HEK293 (cell line): ENCODE results near the gene SH3GL1.

Source experiments
- ATF2 ChIP-seq: fragments of 450-650 bp; formaldehyde crosslinking; IDR thresholded peaks from 2 replicates; pipeline ENCODE4 v1.5.1; 2016; ENCODE audit warnings: missing biosample characterization, missing genetic modification characterization, low read depth
- GLI4 ChIP-seq: fragments of 450-650 bp; formaldehyde crosslinking; IDR thresholded peaks from 2 replicates; pipeline ENCODE4 v1.5.1; 2016; ENCODE audit warnings: missing biosample characterization, missing genetic modification characterization
- KLF16 ChIP-seq: fragments of 450-650 bp; formaldehyde crosslinking; IDR thresholded peaks from 2 replicates; pipeline ENCODE4 v1.5.1; 2017; ENCODE audit warnings: missing biosample characterization, missing genetic modification characterization
- KLF17 ChIP-seq: fragments of 450-650 bp; formaldehyde crosslinking; IDR thresholded peaks from 2 replicates; pipeline ENCODE4 v1.5.1; 2016; ENCODE audit warnings: missing biosample characterization, missing genetic modification characterization
- MZF1 ChIP-seq: fragments of 450-650 bp; formaldehyde crosslinking; IDR thresholded peaks from 2 replicates; pipeline ENCODE4 v1.5.1; 2017; ENCODE audit warnings: missing biosample characterization, missing genetic modification characterization, borderline replicate concordance
- PATZ1 ChIP-seq: fragments of 450-650 bp; formaldehyde crosslinking; IDR thresholded peaks from 2 replicates; pipeline ENCODE4 v1.5.1; 2016; ENCODE audit warnings: missing biosample characterization, missing genetic modification characterization
- PRDM4 ChIP-seq: fragments of 450-650 bp; formaldehyde crosslinking; IDR thresholded peaks from 2 replicates; pipeline ENCODE4 v1.5.1; 2017; ENCODE audit warnings: missing biosample characterization, missing genetic modification characterization
- SP3 ChIP-seq: fragments of 450-650 bp; formaldehyde crosslinking; IDR thresholded peaks from 2 replicates; pipeline ENCODE4 v1.5.1; 2016; ENCODE audit warnings: missing biosample characterization, missing genetic modification characterization
- ZBTB1 ChIP-seq: fragments of 450-650 bp; formaldehyde crosslinking; IDR thresholded peaks from 2 replicates; pipeline ENCODE4 v1.5.1; 2016; ENCODE audit warnings: missing biosample characterization, missing genetic modification characterization
- ZBTB48 ChIP-seq: fragments of 450-650 bp; formaldehyde crosslinking; IDR thresholded peaks from 2 replicates; pipeline ENCODE4 v1.5.1; 2016; ENCODE audit warnings: missing biosample characterization, missing genetic modification characterization
- ZIC2 ChIP-seq: fragments of 450-650 bp; formaldehyde crosslinking; IDR thresholded peaks from 2 replicates; pipeline ENCODE4 v1.5.1; 2016; ENCODE audit warnings: missing biosample characterization, missing genetic modification characterization
- ZNF10 ChIP-seq: fragments of 450-650 bp; formaldehyde crosslinking; IDR thresholded peaks from 2 replicates; pipeline ENCODE4 v1.5.1; 2017; ENCODE audit warnings: missing biosample characterization, missing genetic modification characterization
- ZNF112 ChIP-seq: fragments of 450-650 bp; formaldehyde crosslinking; IDR thresholded peaks from 2 replicates; pipeline ENCODE4 v1.5.0; 2017; ENCODE audit warnings: missing biosample characterization, missing genetic modification characterization
- ZNF133 ChIP-seq: fragments of 450-650 bp; formaldehyde crosslinking; IDR thresholded peaks from 2 replicates; pipeline ENCODE4 v1.5.1; 2016; ENCODE audit warnings: missing biosample characterization, missing genetic modification characterization
- ZNF155 ChIP-seq: fragments of 450-650 bp; formaldehyde crosslinking; IDR thresholded peaks from 2 replicates; pipeline ENCODE4 v1.5.1; 2016; ENCODE audit warnings: missing biosample characterization, missing genetic modification characterization
- ZNF19 ChIP-seq: fragments of 450-650 bp; formaldehyde crosslinking; IDR thresholded peaks from 2 replicates; pipeline ENCODE4; 2016; ENCODE audit warnings: missing biosample characterization, missing genetic modification characterization, low read depth
- ZNF211 ChIP-seq: fragments of 450-650 bp; formaldehyde crosslinking; IDR thresholded peaks from 2 replicates; pipeline ENCODE4 v1.5.1; 2016; ENCODE audit warnings: low read depth, missing biosample characterization, missing genetic modification characterization
- ZNF223 ChIP-seq: fragments of 450-650 bp; formaldehyde crosslinking; IDR thresholded peaks from 2 replicates; pipeline ENCODE4 v1.5.1; 2016; ENCODE audit warnings: missing biosample characterization, missing genetic modification characterization
- ZNF239 ChIP-seq: fragments of 450-650 bp; formaldehyde crosslinking; IDR thresholded peaks from 2 replicates; pipeline ENCODE4 v1.5.1; 2016; ENCODE audit warnings: missing biosample characterization, missing genetic modification characterization
- ZNF354C ChIP-seq: fragments of 450-650 bp; formaldehyde crosslinking; IDR thresholded peaks from 2 replicates; pipeline ENCODE4 v1.5.1; 2016; ENCODE audit warnings: missing biosample characterization, missing genetic modification characterization, low read depth, borderline replicate concordance
- ZNF514 ChIP-seq: fragments of 450-650 bp; formaldehyde crosslinking; IDR thresholded peaks from 2 replicates; pipeline ENCODE4 v1.5.1; 2016; ENCODE audit warnings: missing biosample characterization, missing genetic modification characterization
- ZNF529 ChIP-seq: fragments of 450-650 bp; formaldehyde crosslinking; IDR thresholded peaks from 2 replicates; pipeline ENCODE4 v1.5.1; 2017; ENCODE audit warnings: missing genetic modification characterization, missing biosample characterization; ENCODE audit not compliant: insufficient replicate concordance
- ZNF621 ChIP-seq: fragments of 450-650 bp; formaldehyde crosslinking; IDR thresholded peaks from 2 replicates; pipeline ENCODE4 v1.5.1; 2017; ENCODE audit warnings: missing biosample characterization, missing genetic modification characterization
- ZNF629 ChIP-seq: fragments of 450-650 bp; formaldehyde crosslinking; IDR thresholded peaks from 2 replicates; pipeline ENCODE4 v1.5.1; 2017; ENCODE audit warnings: missing biosample characterization, missing genetic modification characterization
- ZNF654 ChIP-seq: fragments of 450-650 bp; formaldehyde crosslinking; IDR thresholded peaks from 2 replicates; pipeline ENCODE4 v1.5.1; 2016; ENCODE audit warnings: low read depth, missing biosample characterization, missing genetic modification characterization
- ZNF677 ChIP-seq: fragments of 450-650 bp; IDR thresholded peaks from 2 replicates; pipeline ENCODE4 v1.5.0; 2018; ENCODE audit warnings: missing biosample characterization, mild to moderate bottlenecking, missing genetic modification characterization, moderate library complexity
- ZNF701 ChIP-seq: fragments of 450-650 bp; formaldehyde crosslinking; IDR thresholded peaks from 2 replicates; pipeline ENCODE4 v1.5.1; 2016; ENCODE audit warnings: missing biosample characterization, missing genetic modification characterization
- ZNF777 ChIP-seq: fragments of 450-650 bp; formaldehyde crosslinking; IDR thresholded peaks from 2 replicates; pipeline ENCODE4 v1.5.1; 2017; ENCODE audit warnings: missing biosample characterization, missing genetic modification characterization, borderline replicate concordance
- ZNF791 ChIP-seq: fragments of 450-650 bp; formaldehyde crosslinking; IDR thresholded peaks from 2 replicates; pipeline ENCODE4 v1.5.1; 2016; ENCODE audit warnings: missing biosample characterization, missing genetic modification characterization
- ZSCAN18 ChIP-seq: fragments of 450-650 bp; formaldehyde crosslinking; IDR thresholded peaks from 2 replicates; pipeline ENCODE4 v1.5.1; 2016; ENCODE audit warnings: missing biosample characterization, missing genetic modification characterization
- ZSCAN30 ChIP-seq: fragments of 450-650 bp; IDR thresholded peaks from 2 replicates; pipeline ENCODE4 v1.5.1; 2018; ENCODE audit warnings: missing biosample characterization, mild to moderate bottlenecking, missing genetic modification characterization, moderate library complexity

SH3GL1 gene

GRCh38 chr19:4342615-4343369, 57.6 kb downstream of the SH3GL1 start (continued):
- peak; percentile 59; the same call in 1 of the 2 replicates for TF ChIP-seq ZNF629
- peak; percentile 88 for TF ChIP-seq KLF17 (tag by site-specific recombination)
- TF ChIP-seq ZNF701 (tag by site-specific recombination): no peak
- TF ChIP-seq ZNF354C (tag by site-specific recombination): no peak
- TF ChIP-seq SP3 (tag by site-specific recombination): peak; percentile 81
- no peak for TF ChIP-seq ZNF791 (tag by site-specific recombination)
- TF ChIP-seq PATZ1 (tag by site-specific recombination): peak; percentile 56; the same call in 1 of the 2 replicates
- no peak for TF ChIP-seq GLI4 (tag by site-specific recombination)
- TF ChIP-seq PRDM4: 0 out of 2 replicates have a peak, but pooled peaks have one; percentile 47
- peak; percentile 60; the same call in 1 of the 2 replicates for TF ChIP-seq MZF1 (tag by site-specific recombination)
- TF ChIP-seq ZNF112: no peak
- no peak for TF ChIP-seq ZNF514 (tag by site-specific recombination)
- no peak for TF ChIP-seq ZNF133 (tag by site-specific recombination)
- TF ChIP-seq ZNF654: no peak
- peak; percentile 90 for TF ChIP-seq KLF16 (tag by site-specific recombination)
- TF ChIP-seq ZBTB1 (tag by site-specific recombination): peak; percentile 58; the same call in 1 of the 2 replicates
- TF ChIP-seq ZNF529 (tag by site-specific recombination): no peak
- TF ChIP-seq ZNF19: no peak
- no peak for TF ChIP-seq ZNF155
- TF ChIP-seq ZIC2 (tag by site-specific recombination): no peak
- TF ChIP-seq ZNF239 (tag by site-specific recombination): no peak
- TF ChIP-seq ZSCAN18 (tag by site-specific recombination): 0 out of 2 replicates have a peak, but pooled peaks have one; percentile 22
- TF ChIP-seq ZNF10 (tag by site-specific recombination): peak; percentile 89; the same call in 1 of the 2 replicates
- TF ChIP-seq ZNF777 (tag by site-specific recombination): no peak
- TF ChIP-seq ZNF621: no peak
- TF ChIP-seq ZNF223 (tag by site-specific recombination): no peak
- TF ChIP-seq ZSCAN30: no peak; the same call in 1 of the 2 replicates
- TF ChIP-seq ZNF677: no peak
- TF ChIP-seq ZBTB48 (tag by site-specific recombination): peak; percentile 23; the same call in 1 of the 2 replicates
- TF ChIP-seq ZNF211 (tag by site-specific recombination): no peak
- TF ChIP-seq ATF2 (tag by site-specific recombination): no peak
